ENCODE data around the gene MFRP. TPM values are rescaled to one million over a fixed set of nuclear protein-coding genes. Genes with fewer than 3 reads are reported as not detected.

Gene MFRP
- total RNA-seq, 1 experiment from 2014 or later, result not detected

GRCh38 chr11:119316729-119317591, 29.5 kb downstream of the MFRP start, which contains the start of gene MCAM (continued):
- TF ChIP-seq HMGXB4 (CRISPR knock-in tag; IDR thresholded peaks at IDR 0.05), result 0 out of 2 replicates have a peak, but pooled peaks have one; percentile 2
- no peak for TF ChIP-seq ATF6 (CRISPR knock-in tag; IDR thresholded peaks at IDR 0.05)
- TF ChIP-seq ZNF232 (CRISPR knock-in tag; IDR thresholded peaks at IDR 0.05), result no peak
- TF ChIP-seq ZNF219 (CRISPR knock-in tag; IDR thresholded peaks at IDR 0.05; ENCODE audit: borderline replicate concordance), result no peak
- TF ChIP-seq ZNF671 (CRISPR knock-in tag; IDR thresholded peaks at IDR 0.05), result no peak
- TF ChIP-seq CREM (CRISPR knock-in tag; IDR thresholded peaks at IDR 0.05), result no peak
- TF ChIP-seq NR2C2 (CRISPR knock-in tag; IDR thresholded peaks at IDR 0.05), result no peak
- TF ChIP-seq E2F1 (CRISPR knock-in tag; IDR thresholded peaks at IDR 0.05), result no peak
- TF ChIP-seq FOXP4 (CRISPR knock-in tag; IDR thresholded peaks at IDR 0.05), result no peak
- no peak for TF ChIP-seq RELA (CRISPR knock-in tag; IDR thresholded peaks at IDR 0.05; ENCODE audit: borderline replicate concordance)
- no peak for TF ChIP-seq IRF2 (CRISPR knock-in tag; IDR thresholded peaks at IDR 0.05; ENCODE audit: borderline replicate concordance, low read depth)
- peak; percentile 23; the same call in 1 of the 2 replicates for TF ChIP-seq USF1 (CRISPR knock-in tag; IDR thresholded peaks at IDR 0.05)
- no peak; the same call in none of the 2 replicates for TF ChIP-seq SP1 (CRISPR knock-in tag; conservative IDR thresholded peaks at IDR 0.05)
- no peak for TF ChIP-seq E2F4 (CRISPR knock-in tag; IDR thresholded peaks at IDR 0.05; ENCODE audit: borderline replicate concordance, low read depth)

- ChIA-PET POLR2A (interaction anchor here (0.5 to 4.7 kb wide), 5 partner anchors 9 to 572 kb away, joined by 3 to 35 read pairs (median 4); partner anchors contain the start of gene CBL), CTCF (interaction anchor here (0.8 to 13.7 kb wide), 11 partner anchors 9 to 260 kb away, joined by 3 to 387 read pairs (median 6); partner anchors contain the start of genes C1QTNF5, C2CD2L, CBL and HYOU1)
- Mint-ChIP-seq H3K4me3 (peak overlapping the region; percentile 69), H3K4me1 (peaks cover 37% of the 10 kb centered on the region), H3K27me3 (ENCODE audit: low read depth) (peaks cover 44% of the 10 kb centered on the region), H3K9me3 (no peaks in the 10 kb centered on the region), H3K27ac (no peak overlapping the region), H3K36me3 (peaks cover 7% of the 10 kb centered on the region)
- ATAC-seq, result no peak; the same call in 1 of the 2 replicates
- DNase-seq (ENCODE audit: low spot score), result no peak
- no peak for TF ChIP-seq ZNF512 (CRISPR knock-in tag; IDR thresholded peaks at IDR 0.05; ENCODE audit: borderline replicate concordance)
- TF ChIP-seq HMGXB4 (CRISPR knock-in tag; IDR thresholded peaks at IDR 0.05), result 0 out of 2 replicates have a peak, but pooled peaks have one; percentile 5
Observed at GRCh38 chr11:119316016-119316728, 30.3 kb downstream of the MFRP start.
